H1 (cell line): ENCODE measurements around the gene SLCO2A1. TPM values are rescaled to one million over a fixed set of nuclear protein-coding genes. Genes with fewer than 3 reads are reported as not detected.

ENCODE experiments used
- CTCF ChIA-PET: fragments of 300-600 bp; sonication (Branson Sonifier 250); formaldehyde crosslinking; loops from one replicate; lab custom pipeline; 2021; ENCODE audit not compliant: partially characterized antibody; lab: Charles Lee
- POLR2A ChIA-PET: fragments of 300-600 bp; sonication (Branson Sonifier 250); formaldehyde crosslinking; loops from one replicate; lab custom pipeline; 2021; ENCODE audit warnings: inconsistent platforms; ENCODE audit not compliant: partially characterized antibody; lab: Charles Lee
- DNase-seq, 2 experiments: peaks; one replicate each; pipeline versions ENCODE4 v3.0.0 to v3.0.0-alpha.2; 2010 to 2022; ENCODE audit warnings: low spot score in 2 of 2, low read depth in 1 of 2, mixed read lengths in 1 of 2
- FAIRE-seq: peaks from 2 replicates; lab custom pipeline; 2011; peaks lifted over from hg19 to GRCh38; lab: Jason Lieb, UNC
- H2AFZ ChIP-seq: 2 replicates; pipeline ENCODE4 v1.8.1; 2012; ENCODE audit warnings: low read length, inconsistent platforms
- H2AK5ac ChIP-seq: 2 replicates; pipeline ENCODE4 v1.6.1; 2013; ENCODE audit warnings: low read depth, low read length
- H2BK120ac ChIP-seq: replicated peaks from 2 replicates; pipeline ENCODE3; 2013; ENCODE audit warnings: low read depth, low read length, inconsistent platforms
- H2BK12ac ChIP-seq: 2 replicates; pipeline ENCODE4 v1.6.1; 2013; ENCODE audit warnings: low read depth, low read length
- H2BK15ac ChIP-seq: 2 replicates; pipeline ENCODE4 v1.6.1; 2013; ENCODE audit warnings: low read length
- H2BK20ac ChIP-seq: 2 replicates; pipeline ENCODE4 v1.6.1; 2013; ENCODE audit warnings: low read length
- H2BK5ac ChIP-seq: 2 replicates; pipeline ENCODE4 v1.6.1; 2013; ENCODE audit warnings: low read depth, low read length
- H3K14ac ChIP-seq: 2 replicates; pipeline ENCODE4 v1.6.1; 2013; ENCODE audit warnings: inconsistent platforms; ENCODE audit not compliant: insufficient read length
- H3K18ac ChIP-seq: 2 replicates; pipeline ENCODE4 v1.6.1; 2013; ENCODE audit warnings: low read length; ENCODE audit errors: extremely low read depth
- H3K23ac ChIP-seq: 2 replicates; pipeline ENCODE4 v1.6.1; 2013; ENCODE audit warnings: inconsistent platforms; ENCODE audit not compliant: insufficient read length
- H3K23me2 ChIP-seq: 2 replicates; pipeline ENCODE4 v1.6.1; 2013; ENCODE audit warnings: low read depth, low read length
- H3K27ac ChIP-seq: 2 replicates; pipeline ENCODE4 v1.6.1; 2011; ENCODE audit warnings: low read depth, low read length, inconsistent platforms
- H3K27me3 ChIP-seq, 4 experiments: replicated peaks in 1 of 4; 1 replicate in 1 of 4; 2 replicates in 3 of 4; pipeline versions ENCODE4 v1.6.1 to v1.8.1; 2011 to 2013; ENCODE audit warnings: low read length in 3 of 4, mild to moderate bottlenecking in 3 of 4, inconsistent platforms in 2 of 4, mixed read lengths in 2 of 4, moderate library complexity in 1 of 4; ENCODE audit not compliant: control insufficient read depth in 3 of 4, insufficient read depth in 3 of 4; ENCODE audit errors: extremely low read depth in 1 of 4
- H3K36me3 ChIP-seq, 4 experiments: 2 replicates each; pipeline versions ENCODE4 v1.6.1 to v1.8.1; 2011 to 2013; ENCODE audit warnings: mild to moderate bottlenecking in 4 of 4, low read length in 3 of 4, moderate library complexity in 2 of 4, control low read depth in 1 of 4, inconsistent platforms in 1 of 4; ENCODE audit not compliant: insufficient read depth in 4 of 4, control insufficient read depth in 2 of 4
- H3K4ac ChIP-seq: replicated peaks from 2 replicates; pipeline ENCODE3; 2013; ENCODE audit warnings: low read length, low read depth, mixed read lengths, inconsistent platforms; ENCODE audit not compliant: insufficient read length
- H3K4me1 ChIP-seq, 4 experiments: replicated peaks in 1 of 4; 1 replicate in 1 of 4; 2 replicates in 3 of 4; pipeline versions ENCODE4 v1.6.1 to v1.8.1; 2011 to 2013; ENCODE audit warnings: low read length in 3 of 4, inconsistent platforms in 2 of 4, mixed read lengths in 1 of 4; ENCODE audit not compliant: insufficient read depth in 4 of 4, control insufficient read depth in 3 of 4
- H3K4me2 ChIP-seq, 2 experiments: 2 replicates each; pipeline versions ENCODE4 v1.6.1 to v1.8.1; 2011 to 2013; ENCODE audit warnings: low read depth in 2 of 2, low read length in 2 of 2, control low read depth in 1 of 2, inconsistent platforms in 1 of 2, mild to moderate bottlenecking in 1 of 2; ENCODE audit not compliant: insufficient read depth in 1 of 2
- H3K4me3 ChIP-seq, 4 experiments: fragments of 200-600, 300-600 bp in 1 of 4; sonication (generic), shearing (Covaris generic), sonication (Bioruptor Twin) in 1 of 4; 2 replicates each; pipeline versions ENCODE4 v1.5.1 to v1.8.1; 2011 to 2016; ENCODE audit warnings: low read length in 4 of 4, low read depth in 3 of 4, control low read depth in 2 of 4, inconsistent platforms in 2 of 4, mild to moderate bottlenecking in 2 of 4, mixed read lengths in 1 of 4, moderate library complexity in 1 of 4; ENCODE audit not compliant: insufficient read depth in 2 of 4; ENCODE audit errors: extremely low read depth in 1 of 4
- H3K56ac ChIP-seq: replicated peaks from 2 replicates; pipeline ENCODE3; 2013; ENCODE audit warnings: low read depth, mild to moderate bottlenecking, mixed read lengths, low read length, inconsistent platforms; ENCODE audit not compliant: insufficient read length
- H3K79me1 ChIP-seq: 2 replicates; pipeline ENCODE4 v1.6.1; 2013; ENCODE audit warnings: low read depth, low read length, control low read depth
- H3K79me2 ChIP-seq, 2 experiments: 2 replicates each; pipeline versions ENCODE4 v1.6.1 to v1.8.1; 2012 to 2013; ENCODE audit warnings: low read length in 2 of 2, mild to moderate bottlenecking in 2 of 2, inconsistent platforms in 1 of 2; ENCODE audit not compliant: insufficient read depth in 2 of 2, control insufficient read depth in 1 of 2
- H3K9ac ChIP-seq, 4 experiments: replicated peaks in 1 of 4; 1 replicate in 1 of 4; 2 replicates in 3 of 4; pipeline versions ENCODE4 v1.6.1 to v1.8.1; 2011 to 2013; ENCODE audit warnings: low read depth in 3 of 4, low read length in 3 of 4, control low read depth in 2 of 4, mild to moderate bottlenecking in 2 of 4, moderate library complexity in 2 of 4, inconsistent platforms in 1 of 4; ENCODE audit errors: extremely low read depth in 1 of 4
- H3K9me3 ChIP-seq, 2 experiments: 2 replicates each; pipeline versions ENCODE4 v1.6.1 to v1.8.1; 2012 to 2013; ENCODE audit warnings: mild to moderate bottlenecking in 2 of 2, moderate library complexity in 2 of 2, control low read depth in 1 of 2, inconsistent platforms in 1 of 2, low read depth in 1 of 2, low read length in 1 of 2, mixed read lengths in 1 of 2; ENCODE audit not compliant: insufficient read depth in 2 of 2
- H4K20me1 ChIP-seq, 2 experiments: replicated peaks in 1 of 2; 2 replicates each; pipeline versions ENCODE3 to v1.8.1; 2011 to 2013; ENCODE audit warnings: inconsistent platforms in 2 of 2, low read length in 2 of 2, mild to moderate bottlenecking in 1 of 2; ENCODE audit not compliant: insufficient read depth in 2 of 2, control insufficient read depth in 1 of 2
- H4K5ac ChIP-seq: 2 replicates; pipeline ENCODE4 v1.6.1; 2013; ENCODE audit warnings: low read length, low read depth, mixed read lengths, inconsistent platforms; ENCODE audit not compliant: insufficient read length
- H4K8ac ChIP-seq: 2 replicates; pipeline ENCODE4 v1.8.0; 2013; ENCODE audit warnings: mild to moderate bottlenecking, moderate library complexity, low read length, inconsistent platforms; ENCODE audit not compliant: insufficient read depth; ENCODE audit errors: extremely low read depth
- H4K91ac ChIP-seq: replicated peaks from 2 replicates; pipeline ENCODE3; 2013; ENCODE audit warnings: low read length, mixed read lengths, inconsistent platforms; ENCODE audit not compliant: insufficient read length
- ASH2L ChIP-seq: fragments of 200-600, 300-600 bp; sonication (generic); IDR thresholded peaks from one replicate; pipeline ENCODE4 v1.7.1; 2017; ENCODE audit warnings: low read length
- CHD2 ChIP-seq: IDR thresholded peaks from 2 replicates; pipeline ENCODE4 v1.6.1; 2012; ENCODE audit warnings: low read length, improper control_type of control experiment
- KDM1A ChIP-seq: fragments of 200-600, 300-600 bp; sonication (generic); IDR thresholded peaks from 2 replicates; pipeline ENCODE4 v1.7.1; 2016; ENCODE audit warnings: mild to moderate bottlenecking, low read length, borderline replicate concordance
- MAX ChIP-seq: IDR thresholded peaks from 2 replicates; pipeline ENCODE4 v1.6.1; 2012; ENCODE audit warnings: inconsistent platforms
- NRF1 ChIP-seq: IDR thresholded peaks from 2 replicates; pipeline ENCODE4 v1.6.1; 2011; ENCODE audit warnings: mild to moderate bottlenecking, low read depth, low read length, improper control_type of control experiment
- WGBS, 2 experiments: shearing (Covaris generic) in 1 of 2; methylation state at CpG; one replicate each; pipeline versions ENCODE4 v1.1.6 to v1.1.7; 2013 to 2015; ENCODE audit warnings: low lambda C conversion rate in 2 of 2, mixed read lengths in 2 of 2, inconsistent platforms in 1 of 2, low coverage in 1 of 2, missing lambda C conversion rate in 1 of 2; ENCODE audit not compliant: insufficient replicate concordance in 2 of 2, insufficient coverage in 1 of 2, insufficient read length in 1 of 2; ENCODE audit errors: extremely low coverage in 1 of 2, missing lambda C conversion rate in 1 of 2; 5-methylcytosine and 5-hydroxymethylcytosine counted together
- polyA plus RNA-seq, 7 experiments: library from polyadenylated mRNA; depleted of rRNA in 3 of 7; stranded (reverse) in 5 of 7; unstranded in 2 of 7; fragments of >200 nt in 5 of 7; fragments of 200-250 nt in 2 of 7; gene quantifications; 1 replicate in 5 of 7; 2 replicates in 1 of 7; 4 replicates in 1 of 7; pipeline versions ENCODE4 v1.2.1 to v1.2.3, GENCODE V29; 2011 to 2013; ENCODE audit warnings: missing spikeins in 2 of 7, mixed read lengths in 2 of 7
- total RNA-seq: library from RNA; stranded (reverse); fragmentation: NEBNext Ultra II Directional; extraction: Animal tissue kit (Norgen Biotek cat#: 25700); gene quantifications from 2 replicates; pipeline ENCODE4 v1.2.1, GENCODE V29; 2021

Gene SLCO2A1
- total and polyA plus RNA-seq, 2 of the 8 experiments (the other 6 are each of a cell fraction or from before 2014, with no cell fraction given) = 1.1 to 2.3 TPM

GRCh38 chr3:133887803-133888703, 141.7 kb downstream of the SLCO2A1 start:
- H3K4me2 ChIP-seq = 0 out of 4 replicates have a peak overlapping the region, but pooled peaks of 1 of the 2 experiments have one; percentile 20

More at GRCh38 chr3:133887803-133888703, 141.7 kb downstream of the SLCO2A1 start:
- H4K91ac ChIP-seq = no peak overlapping the region
- no peak overlapping the region for H3K56ac ChIP-seq
- no peak overlapping the region for H3K27ac ChIP-seq
- no peak overlapping the region for H3K23ac ChIP-seq
- no peak overlapping the region for H4K5ac ChIP-seq
- H4K20me1 ChIP-seq = no peaks in the 10 kb centered on the region
- ChIA-PET POLR2A (no interaction called here), CTCF (interaction anchor here (0.8 to 1.5 kb wide), 4 partner anchors 9 to 55 kb away, joined by 3 to 4 read pairs (median 3); no protein-coding TSS in a partner anchor)
- no peak overlapping the region for H3K18ac ChIP-seq
- H3K27me3 ChIP-seq = peaks cover 0 to 5% (median 2%) of the 10 kb centered on the region in 4 experiments; a peak in 3 of 7 replicates
- H2AFZ ChIP-seq = no peak overlapping the region
- H3K4ac ChIP-seq = no peak overlapping the region
- 0 out of 2 replicates have a peak overlapping the region, but pooled peaks have one; percentile 46 for H2BK15ac ChIP-seq
- WGBS, 2 experiments = 81% methylated on average over 8 of the region's 8 CpGs; no CpG with 5 or more reads in 1 of the 2 experiments
- H2BK5ac ChIP-seq = no peak overlapping the region
- H3K79me2 ChIP-seq = no peaks in the 10 kb centered on the region
- H2BK12ac ChIP-seq = 0 out of 2 replicates have a peak overlapping the region, but pooled peaks have one; percentile 7
- no peaks in the 10 kb centered on the region for H3K23me2 ChIP-seq
- no peak overlapping the region for H3K14ac ChIP-seq
- H3K9ac ChIP-seq = no peak overlapping the region
- no peak for FAIRE-seq
- TF ChIP-seq CHD2 (no peak), NRF1 (no peak), KDM1A (no peak), MAX (no peak), ASH2L (no peak)
- no peak overlapping the region for H2BK20ac ChIP-seq
- H3K4me1 ChIP-seq = peaks cover 0 to 6% (median 1%) of the 10 kb centered on the region in 4 experiments; a peak in 2 of 7 replicates
- no peak overlapping the region for H2AK5ac ChIP-seq
- H3K4me3 ChIP-seq = no peak overlapping the region
- no peak overlapping the region for H2BK120ac ChIP-seq
- no peaks in the 10 kb centered on the region; the same call in 1 of the 2 replicates for H3K79me1 ChIP-seq
- no peaks in the 10 kb centered on the region for H3K36me3 ChIP-seq
- H4K8ac ChIP-seq = no peak overlapping the region
- no peaks in the 10 kb centered on the region for H3K9me3 ChIP-seq
- peak in 1 of 2 experiments; percentile 40 for DNase-seq
